Measurements from ENCODE around the gene FBXL14.

FBXL14 gene

DNA sequence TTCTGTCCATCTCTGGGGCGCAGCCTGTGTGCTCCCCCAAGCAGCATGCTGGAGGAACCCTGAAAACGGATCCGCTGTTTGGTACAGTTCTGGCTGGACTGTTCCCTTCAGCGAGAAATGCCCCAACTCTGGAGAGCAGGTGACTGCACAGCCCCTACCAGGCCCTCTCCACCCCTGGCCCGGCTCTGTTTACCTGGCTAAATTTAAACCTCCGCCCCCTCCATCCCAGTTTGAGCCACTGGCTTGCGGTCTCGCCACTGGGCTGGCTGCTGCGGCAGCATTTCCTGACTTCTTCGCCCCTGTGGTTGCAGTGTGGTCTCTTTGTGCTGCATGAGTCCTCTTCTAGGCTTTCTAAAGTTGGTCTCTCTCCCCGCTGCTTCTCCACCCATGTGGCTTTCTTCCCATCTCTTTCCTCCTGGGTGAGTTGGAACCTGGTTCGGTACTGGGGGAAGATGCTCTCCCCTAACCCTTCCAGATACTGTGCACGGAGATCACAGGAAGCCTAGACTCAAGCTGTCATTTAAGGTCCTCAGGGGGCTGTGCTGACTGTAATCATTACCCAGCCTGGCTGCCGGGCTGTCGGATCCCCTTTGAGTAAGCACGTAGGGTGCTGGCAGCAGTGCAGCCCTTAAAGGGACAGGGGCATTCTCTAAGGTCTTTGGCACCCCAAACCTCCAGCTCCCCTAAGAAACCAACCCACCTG is 60.6 kb downstream of the FBXL14 start:
- DNase-seq (ENCODE audit: low spot score): no peak

GRCh38 chr12:1533205-1533601 is 61.2 kb downstream of the FBXL14 start:
- no peak for DNase-seq (ENCODE audit: low spot score)

- DNase-seq (ENCODE audit: low spot score): no peak
Measured at GRCh38 chr12:1532375-1533165, 61.8 kb downstream of the FBXL14 start.

DNA sequence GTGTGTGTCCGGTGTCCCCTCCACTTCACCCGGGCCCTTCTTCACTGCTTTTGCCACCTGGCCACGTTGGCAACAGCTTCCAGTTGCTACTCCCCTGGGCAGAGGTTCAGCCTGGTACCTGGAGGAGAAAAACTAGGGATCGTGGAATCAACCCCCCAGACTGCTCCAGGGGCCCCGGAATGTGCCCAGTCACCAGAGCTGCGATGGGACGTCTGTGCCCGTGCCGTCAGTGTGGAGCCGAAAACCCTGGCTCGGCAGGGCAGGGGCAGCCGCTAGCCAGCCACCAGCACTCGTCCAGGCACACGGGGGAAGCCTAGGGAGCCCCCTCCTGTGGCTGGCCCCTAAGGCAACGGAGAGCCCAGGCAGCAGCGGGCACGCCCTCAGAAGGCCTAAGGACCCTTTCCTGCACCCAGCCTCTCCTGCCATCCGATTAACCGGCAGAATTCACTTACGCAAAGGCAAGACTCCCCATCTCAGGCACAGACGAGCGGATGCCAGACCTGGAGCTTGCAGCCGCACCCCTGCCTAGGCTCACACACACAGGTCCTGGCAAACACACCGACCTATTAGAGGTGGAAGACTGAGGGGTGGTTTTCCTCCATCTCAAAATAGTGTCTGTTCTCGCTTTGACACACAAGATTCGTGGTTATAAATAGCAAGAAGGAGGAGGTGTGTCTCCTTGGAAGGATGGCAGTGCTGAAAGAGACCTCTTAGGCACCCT is 62.6 kb downstream of the FBXL14 start:
- peak; percentile 56 for DNase-seq (ENCODE audit: low spot score)

DNA sequence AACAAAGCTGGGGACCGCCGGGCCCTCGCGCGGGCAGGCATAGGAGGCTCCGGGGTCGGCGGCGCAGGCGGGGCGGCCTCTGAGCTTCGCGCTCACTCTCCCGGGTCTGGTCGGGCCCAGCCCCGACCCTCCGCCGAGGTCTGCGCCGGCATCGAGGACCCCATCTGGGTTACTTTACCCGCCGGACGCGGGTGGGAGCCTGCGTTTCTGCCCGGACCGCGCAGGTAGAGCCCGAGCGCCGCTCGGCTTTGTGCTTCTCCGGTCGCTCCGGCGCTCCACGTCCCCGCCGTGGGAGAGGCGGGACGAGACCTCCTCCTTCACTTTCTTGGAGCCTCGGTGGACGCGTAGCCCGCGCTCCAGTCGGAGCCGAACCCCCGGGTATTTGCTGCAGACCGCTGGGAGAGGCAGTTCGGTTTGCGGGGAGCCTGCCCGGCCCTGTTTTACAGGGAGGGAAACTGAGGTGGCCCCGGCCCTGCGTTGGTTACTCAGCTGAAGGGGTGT is 63.2 kb downstream of the FBXL14 start:
- no peak for DNase-seq (ENCODE audit: low spot score)

DNA sequence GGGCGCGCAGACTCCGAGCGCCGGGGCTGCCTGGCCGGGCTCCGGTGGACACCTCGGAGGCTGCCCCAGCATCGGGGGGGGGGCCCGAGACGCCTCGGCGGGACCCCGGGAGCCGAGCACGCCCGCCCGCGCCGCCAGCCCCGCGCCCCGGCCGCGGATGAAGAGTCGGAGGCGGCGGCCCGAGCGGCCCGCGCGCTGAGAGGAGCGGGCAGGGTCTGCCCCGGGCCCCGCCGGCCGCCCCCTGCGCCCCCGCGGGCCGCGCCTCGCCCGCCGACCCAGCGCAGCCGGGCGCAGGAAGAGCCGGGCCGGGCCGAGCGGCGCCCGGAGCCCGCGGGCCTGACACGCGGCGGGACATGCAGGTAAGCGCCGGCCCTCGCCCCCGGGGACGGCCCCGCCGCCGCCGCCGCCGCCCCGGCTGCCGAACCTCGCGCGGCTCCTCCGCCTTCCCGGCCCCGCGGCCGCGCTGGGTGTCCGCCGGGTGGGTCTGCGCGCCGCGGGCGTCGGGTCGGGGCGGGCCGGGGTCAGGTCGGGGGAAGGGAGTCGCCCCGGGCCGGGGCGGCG is 63.7 kb downstream of the FBXL14 start:
- no peak for DNase-seq (ENCODE audit: low spot score)

GRCh38 chr12:1529862-1530591 is 64.4 kb downstream of the FBXL14 start:
- no peak for DNase-seq (ENCODE audit: low spot score)

GRCh38 chr12:1529228-1529861 is 65.0 kb downstream of the FBXL14 start:
- DNase-seq (ENCODE audit: low spot score): no peak

DNA sequence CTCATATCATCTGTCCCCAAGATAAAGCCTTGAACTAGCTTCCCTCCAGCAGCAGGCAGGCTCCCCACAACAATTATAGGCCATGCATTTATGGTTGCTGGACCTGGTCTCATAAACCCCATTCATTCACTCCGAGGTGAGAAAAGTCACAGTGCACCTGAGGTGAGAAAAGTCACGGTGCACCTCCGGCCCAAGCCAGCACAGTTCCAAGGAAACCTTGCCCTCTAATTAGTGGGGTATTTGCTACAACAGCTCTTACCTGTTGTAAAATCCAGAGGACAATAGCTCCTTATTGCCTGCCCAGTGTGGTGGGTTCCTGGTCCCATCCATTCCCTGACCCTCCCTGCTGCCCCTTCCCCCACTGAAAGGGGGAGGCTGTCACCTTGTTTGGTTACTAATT is 65.6 kb downstream of the FBXL14 start:
- DNase-seq (ENCODE audit: low spot score): no peak

- no peak for DNase-seq (ENCODE audit: low spot score)
Measured at GRCh38 chr12:1527789-1528188, 66.6 kb downstream of the FBXL14 start.

GRCh38 chr12:1525858-1526257 is 68.5 kb downstream of the FBXL14 start:
- DNase-seq (ENCODE audit: low spot score): no peak

DNA sequence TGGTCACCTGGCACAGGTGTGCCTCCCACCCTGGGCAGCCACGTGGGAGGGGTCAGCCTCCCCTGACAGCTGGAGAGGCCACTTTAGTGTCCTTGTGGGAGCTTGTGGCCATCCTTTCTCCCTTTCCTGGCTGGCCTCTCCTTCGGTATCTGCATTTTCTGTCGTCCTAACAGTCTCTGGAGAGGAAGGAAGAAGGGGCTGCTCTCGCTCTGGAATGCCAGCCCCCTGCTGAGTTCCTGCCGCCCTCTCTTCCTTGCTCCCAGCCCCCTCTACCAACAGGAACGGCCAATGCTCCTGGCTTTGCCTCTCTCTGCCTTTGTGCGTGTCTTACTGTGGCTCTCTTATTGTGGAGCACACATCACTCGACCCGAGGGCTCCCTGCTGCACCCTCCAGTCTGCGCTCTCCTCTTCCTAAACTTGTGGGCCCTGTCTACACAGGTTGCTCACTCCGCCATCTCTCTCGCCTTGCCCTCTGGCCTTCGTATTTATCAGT is 70.8 kb downstream of the FBXL14 start:
- no peak for DNase-seq (ENCODE audit: low spot score)

DNA sequence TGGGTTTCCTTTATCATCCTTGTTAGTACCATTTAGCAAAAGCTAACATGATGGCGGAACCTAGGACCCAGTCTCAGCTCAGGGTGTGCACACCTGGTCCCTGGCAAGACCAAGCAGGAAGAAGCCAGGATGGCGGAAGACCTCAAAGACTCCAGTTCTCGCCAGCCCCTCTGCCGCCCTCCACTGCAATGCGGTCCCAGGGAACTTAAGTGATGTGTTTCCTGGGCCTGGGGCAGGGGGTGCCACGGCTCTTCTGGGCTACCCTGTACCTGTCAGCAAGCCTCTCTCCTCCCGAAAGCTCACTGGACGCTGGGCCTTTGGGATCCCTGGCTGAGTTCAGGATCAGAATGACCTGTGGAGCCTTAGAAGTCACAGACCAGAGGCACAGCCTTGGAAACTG is 71.3 kb downstream of the FBXL14 start:
- DNase-seq (ENCODE audit: low spot score): no peak

DNA sequence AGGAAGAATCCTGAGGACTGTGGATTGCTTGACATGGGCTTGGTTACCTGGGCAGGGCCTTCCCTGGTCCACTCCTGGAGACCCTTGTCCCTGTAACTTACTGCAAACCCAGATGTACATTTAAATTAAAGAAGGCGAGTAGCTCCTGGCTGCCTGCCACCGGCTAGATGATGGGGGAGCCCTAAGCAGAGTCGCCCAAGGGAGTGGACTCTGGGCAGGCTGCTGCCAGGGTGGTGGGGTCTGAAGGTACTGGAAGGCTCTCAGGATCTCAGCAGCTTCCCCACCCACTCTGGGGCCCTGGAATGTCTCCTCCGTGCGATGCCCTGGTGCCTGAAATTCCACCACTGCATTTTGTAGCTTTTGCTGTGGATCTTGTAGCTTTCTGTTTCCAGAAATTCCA is 74.7 kb downstream of the FBXL14 start:
- no peak for DNase-seq (ENCODE audit: low spot score)

GRCh38 chr12:1518591-1519516 is 75.5 kb downstream of the FBXL14 start:
- DNase-seq (ENCODE audit: low spot score): no peak

GRCh38 chr12:1517734-1518525 is 76.5 kb downstream of the FBXL14 start:
- DNase-seq (ENCODE audit: low spot score): no peak

GRCh38 chr12:1517007-1517406 is 77.4 kb downstream of the FBXL14 start:
- no peak for DNase-seq (ENCODE audit: low spot score)

All from putamen (tissue), 1 donor.